SKM-1 treated with dmso at 0.1 percent for 144 hours (cell line): ENCODE results near the gene MYH11.
"Not testable (repeated sequence)": the region's sequence is repeated elsewhere in the genome, so short reads cannot be mapped to it uniquely, and the experiment has no call there.

Source experiments
- DNase-seq: peaks from one replicate; lab custom pipeline; 2025; ENCODE audit not compliant: unreplicated experiment; lab: John Stamatoyannopoulos, UW

MYH11 gene

GRCh38 chr16:15879255-15879811 is 22.5 kb upstream of the MYH11 start:
- no peak for DNase-seq

- no peak for DNase-seq
Observed at GRCh38 chr16:15876503-15876902, 19.7 kb upstream of the MYH11 start.

- no peak for DNase-seq
Observed at GRCh38 chr16:15874745-15875314, 18.0 kb upstream of the MYH11 start.

GRCh38 chr16:15873737-15874136 is 16.9 kb upstream of the MYH11 start:
- no peak for DNase-seq

GRCh38 chr16:15873301-15873700 is 16.5 kb upstream of the MYH11 start:
- no peak for DNase-seq

- no peak for DNase-seq
Observed at GRCh38 chr16:15870011-15870410, 13.2 kb upstream of the MYH11 start.

GRCh38 chr16:15866451-15866850 is 9.6 kb upstream of the MYH11 start:
- no peak for DNase-seq

GRCh38 chr16:15865742-15866141 is 8.9 kb upstream of the MYH11 start:
- DNase-seq, result no peak

GRCh38 chr16:15864939-15865338 is 8.1 kb upstream of the MYH11 start:
- no peak for DNase-seq

GRCh38 chr16:15861996-15862395 is 5.2 kb upstream of the MYH11 start:
- no peak for DNase-seq

GRCh38 chr16:15858921-15859668 is 2.3 kb upstream of the MYH11 start:
- no peak for DNase-seq

GRCh38 chr16:15857724-15858560 is 1.1 kb upstream of the MYH11 start:
- DNase-seq, result no peak

- no peak for DNase-seq
Observed at GRCh38 chr16:15856182-15856581, 646 bp downstream of the MYH11 start.

GRCh38 chr16:15855704-15856003 is 1.2 kb downstream of the MYH11 start:
- DNase-seq, result no peak

- DNase-seq, result no peak
Observed at GRCh38 chr16:15854906-15855703, 1.7 kb downstream of the MYH11 start.

- DNase-seq, result no peak
Observed at GRCh38 chr16:15854061-15854460, 2.8 kb downstream of the MYH11 start.

- DNase-seq, result no peak
Observed at GRCh38 chr16:15853021-15853420, 3.8 kb downstream of the MYH11 start.

GRCh38 chr16:15850555-15850954 is 6.3 kb downstream of the MYH11 start:
- DNase-seq, result not testable (repeated sequence)

GRCh38 chr16:15849209-15849981 is 7.4 kb downstream of the MYH11 start:
- no peak for DNase-seq

- no peak for DNase-seq
Observed at GRCh38 chr16:15847611-15848175, 9.1 kb downstream of the MYH11 start.
